HG03064 (cell line): ENCODE measurements around the gene KRT76.

ENCODE experiments used
- ATAC-seq: cut with Tn5 transposase; IDR thresholded peaks from one replicate; pipeline ENCODE4 v1.9.1; 2021; ENCODE audit warnings: low read depth; ENCODE audit not compliant: unreplicated experiment

KRT76 gene

GRCh38 chr12:52776913-52777395, at the start of gene KRT76:
TSS of gene KRT76 (minus strand) at chr12:52777345. CDS start at chr12:52777291, 54 bp downstream.
- ATAC-seq = no peak

GRCh38 chr12:52825961-52826360, 48.8 kb upstream of the KRT76 start:
- no peak for ATAC-seq

GRCh38 chr12:52824741-52825410, 47.7 kb upstream of the KRT76 start:
- no peak for ATAC-seq

GRCh38 chr12:52823761-52824450, 46.8 kb upstream of the KRT76 start:
- ATAC-seq = no peak

GRCh38 chr12:52822771-52823510, 45.8 kb upstream of the KRT76 start:
- no peak for ATAC-seq

GRCh38 chr12:52821826-52822660, 44.9 kb upstream of the KRT76 start:
- no peak for ATAC-seq

GRCh38 chr12:52821071-52821730, 44.1 kb upstream of the KRT76 start:
- ATAC-seq = no peak

GRCh38 chr12:52820521-52820920, 43.4 kb upstream of the KRT76 start:
- no peak for ATAC-seq

GRCh38 chr12:52819731-52820510, 42.8 kb upstream of the KRT76 start:
- no peak for ATAC-seq

GRCh38 chr12:52818887-52819420, 41.8 kb upstream of the KRT76 start:
- ATAC-seq = no peak

- no peak for ATAC-seq
Observed at GRCh38 chr12:52818388-52818787, 41.2 kb upstream of the KRT76 start.

- ATAC-seq = no peak
Observed at GRCh38 chr12:52817699-52818238, 40.6 kb upstream of the KRT76 start.

GRCh38 chr12:52817003-52817698, 40.0 kb upstream of the KRT76 start:
- ATAC-seq = no peak

GRCh38 chr12:52815676-52816588, 38.8 kb upstream of the KRT76 start:
- no peak for ATAC-seq

- no peak for ATAC-seq
Observed at GRCh38 chr12:52815161-52815560, 38.0 kb upstream of the KRT76 start.

GRCh38 chr12:52814710-52815155, 37.6 kb upstream of the KRT76 start:
- ATAC-seq = no peak
